H1 (cell line): Measurements from ENCODE around the gene UBE4B. TPM values are rescaled to one million over a fixed set of nuclear protein-coding genes. Genes with fewer than 3 reads are reported as not detected.

ENCODE experiments used
- EP300 ChIP-seq, 2 experiments: IDR thresholded peaks; 1 replicate in 1 of 2; 2 replicates in 1 of 2; pipeline ENCODE4 v1.6.1; 2011 to 2012; ENCODE audit warnings: low read depth in 2 of 2, low read length in 2 of 2, mild to moderate bottlenecking in 2 of 2, borderline replicate concordance in 1 of 2, inconsistent platforms in 1 of 2, moderate library complexity in 1 of 2
- RXRA ChIP-seq: IDR thresholded peaks from 2 replicates; pipeline ENCODE4 v1.6.1; 2011; ENCODE audit warnings: low read depth, mild to moderate bottlenecking, low read length, moderate library complexity; ENCODE audit not compliant: insufficient read depth
- polyA plus RNA-seq, 7 experiments: library from polyadenylated mRNA; depleted of rRNA in 3 of 7; stranded (reverse) in 5 of 7; unstranded in 2 of 7; fragments of >200 nt in 5 of 7; fragments of 200-250 nt in 2 of 7; gene quantifications; 1 replicate in 5 of 7; 2 replicates in 1 of 7; 4 replicates in 1 of 7; pipeline versions ENCODE4 v1.2.1 to v1.2.3, GENCODE V29; 2011 to 2013; ENCODE audit warnings: missing spikeins in 2 of 7, mixed read lengths in 2 of 7
- total RNA-seq: library from RNA; stranded (reverse); fragmentation: NEBNext Ultra II Directional; extraction: Animal tissue kit (Norgen Biotek cat#: 25700); gene quantifications from 2 replicates; pipeline ENCODE4 v1.2.1, GENCODE V29; 2021
- TF ChIP-seq, protein P1 (sequence below): fragments of 300-600 bp; sonication (generic); IDR thresholded peaks from 2 replicates; pipeline ENCODE4 v1.7.1; 2012; ENCODE audit warnings: low read length, moderate library complexity, mild to moderate bottlenecking, inconsistent platforms; ENCODE audit not compliant: insufficient replicate concordance

Gene UBE4B
- total and polyA plus RNA-seq, 2 of the 8 experiments (the other 6 are each of a cell fraction or from before 2014, with no cell fraction given), result 24.5 to 90.1 TPM

DNA sequence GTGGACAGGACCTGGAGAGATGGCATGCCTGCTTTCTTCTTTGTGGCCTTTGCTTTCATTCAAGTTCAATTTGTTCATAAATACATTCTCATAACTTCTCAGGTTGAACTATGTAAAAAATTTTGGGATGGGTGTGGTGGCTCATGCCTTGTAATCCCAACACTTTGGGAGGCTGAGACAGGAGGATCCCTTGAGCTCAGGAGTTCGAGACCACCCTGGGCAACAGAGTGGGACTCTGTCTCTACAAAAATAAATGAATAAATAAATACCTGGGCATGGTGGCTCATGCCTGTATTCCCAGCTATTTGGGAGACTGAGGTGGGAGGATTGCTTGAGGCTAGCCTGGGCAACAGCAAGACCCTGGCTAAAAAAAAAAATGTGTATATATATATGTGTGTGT lies 179.7 kb downstream of the UBE4B start (continued):
- TF ChIP-seq, protein P1, sequence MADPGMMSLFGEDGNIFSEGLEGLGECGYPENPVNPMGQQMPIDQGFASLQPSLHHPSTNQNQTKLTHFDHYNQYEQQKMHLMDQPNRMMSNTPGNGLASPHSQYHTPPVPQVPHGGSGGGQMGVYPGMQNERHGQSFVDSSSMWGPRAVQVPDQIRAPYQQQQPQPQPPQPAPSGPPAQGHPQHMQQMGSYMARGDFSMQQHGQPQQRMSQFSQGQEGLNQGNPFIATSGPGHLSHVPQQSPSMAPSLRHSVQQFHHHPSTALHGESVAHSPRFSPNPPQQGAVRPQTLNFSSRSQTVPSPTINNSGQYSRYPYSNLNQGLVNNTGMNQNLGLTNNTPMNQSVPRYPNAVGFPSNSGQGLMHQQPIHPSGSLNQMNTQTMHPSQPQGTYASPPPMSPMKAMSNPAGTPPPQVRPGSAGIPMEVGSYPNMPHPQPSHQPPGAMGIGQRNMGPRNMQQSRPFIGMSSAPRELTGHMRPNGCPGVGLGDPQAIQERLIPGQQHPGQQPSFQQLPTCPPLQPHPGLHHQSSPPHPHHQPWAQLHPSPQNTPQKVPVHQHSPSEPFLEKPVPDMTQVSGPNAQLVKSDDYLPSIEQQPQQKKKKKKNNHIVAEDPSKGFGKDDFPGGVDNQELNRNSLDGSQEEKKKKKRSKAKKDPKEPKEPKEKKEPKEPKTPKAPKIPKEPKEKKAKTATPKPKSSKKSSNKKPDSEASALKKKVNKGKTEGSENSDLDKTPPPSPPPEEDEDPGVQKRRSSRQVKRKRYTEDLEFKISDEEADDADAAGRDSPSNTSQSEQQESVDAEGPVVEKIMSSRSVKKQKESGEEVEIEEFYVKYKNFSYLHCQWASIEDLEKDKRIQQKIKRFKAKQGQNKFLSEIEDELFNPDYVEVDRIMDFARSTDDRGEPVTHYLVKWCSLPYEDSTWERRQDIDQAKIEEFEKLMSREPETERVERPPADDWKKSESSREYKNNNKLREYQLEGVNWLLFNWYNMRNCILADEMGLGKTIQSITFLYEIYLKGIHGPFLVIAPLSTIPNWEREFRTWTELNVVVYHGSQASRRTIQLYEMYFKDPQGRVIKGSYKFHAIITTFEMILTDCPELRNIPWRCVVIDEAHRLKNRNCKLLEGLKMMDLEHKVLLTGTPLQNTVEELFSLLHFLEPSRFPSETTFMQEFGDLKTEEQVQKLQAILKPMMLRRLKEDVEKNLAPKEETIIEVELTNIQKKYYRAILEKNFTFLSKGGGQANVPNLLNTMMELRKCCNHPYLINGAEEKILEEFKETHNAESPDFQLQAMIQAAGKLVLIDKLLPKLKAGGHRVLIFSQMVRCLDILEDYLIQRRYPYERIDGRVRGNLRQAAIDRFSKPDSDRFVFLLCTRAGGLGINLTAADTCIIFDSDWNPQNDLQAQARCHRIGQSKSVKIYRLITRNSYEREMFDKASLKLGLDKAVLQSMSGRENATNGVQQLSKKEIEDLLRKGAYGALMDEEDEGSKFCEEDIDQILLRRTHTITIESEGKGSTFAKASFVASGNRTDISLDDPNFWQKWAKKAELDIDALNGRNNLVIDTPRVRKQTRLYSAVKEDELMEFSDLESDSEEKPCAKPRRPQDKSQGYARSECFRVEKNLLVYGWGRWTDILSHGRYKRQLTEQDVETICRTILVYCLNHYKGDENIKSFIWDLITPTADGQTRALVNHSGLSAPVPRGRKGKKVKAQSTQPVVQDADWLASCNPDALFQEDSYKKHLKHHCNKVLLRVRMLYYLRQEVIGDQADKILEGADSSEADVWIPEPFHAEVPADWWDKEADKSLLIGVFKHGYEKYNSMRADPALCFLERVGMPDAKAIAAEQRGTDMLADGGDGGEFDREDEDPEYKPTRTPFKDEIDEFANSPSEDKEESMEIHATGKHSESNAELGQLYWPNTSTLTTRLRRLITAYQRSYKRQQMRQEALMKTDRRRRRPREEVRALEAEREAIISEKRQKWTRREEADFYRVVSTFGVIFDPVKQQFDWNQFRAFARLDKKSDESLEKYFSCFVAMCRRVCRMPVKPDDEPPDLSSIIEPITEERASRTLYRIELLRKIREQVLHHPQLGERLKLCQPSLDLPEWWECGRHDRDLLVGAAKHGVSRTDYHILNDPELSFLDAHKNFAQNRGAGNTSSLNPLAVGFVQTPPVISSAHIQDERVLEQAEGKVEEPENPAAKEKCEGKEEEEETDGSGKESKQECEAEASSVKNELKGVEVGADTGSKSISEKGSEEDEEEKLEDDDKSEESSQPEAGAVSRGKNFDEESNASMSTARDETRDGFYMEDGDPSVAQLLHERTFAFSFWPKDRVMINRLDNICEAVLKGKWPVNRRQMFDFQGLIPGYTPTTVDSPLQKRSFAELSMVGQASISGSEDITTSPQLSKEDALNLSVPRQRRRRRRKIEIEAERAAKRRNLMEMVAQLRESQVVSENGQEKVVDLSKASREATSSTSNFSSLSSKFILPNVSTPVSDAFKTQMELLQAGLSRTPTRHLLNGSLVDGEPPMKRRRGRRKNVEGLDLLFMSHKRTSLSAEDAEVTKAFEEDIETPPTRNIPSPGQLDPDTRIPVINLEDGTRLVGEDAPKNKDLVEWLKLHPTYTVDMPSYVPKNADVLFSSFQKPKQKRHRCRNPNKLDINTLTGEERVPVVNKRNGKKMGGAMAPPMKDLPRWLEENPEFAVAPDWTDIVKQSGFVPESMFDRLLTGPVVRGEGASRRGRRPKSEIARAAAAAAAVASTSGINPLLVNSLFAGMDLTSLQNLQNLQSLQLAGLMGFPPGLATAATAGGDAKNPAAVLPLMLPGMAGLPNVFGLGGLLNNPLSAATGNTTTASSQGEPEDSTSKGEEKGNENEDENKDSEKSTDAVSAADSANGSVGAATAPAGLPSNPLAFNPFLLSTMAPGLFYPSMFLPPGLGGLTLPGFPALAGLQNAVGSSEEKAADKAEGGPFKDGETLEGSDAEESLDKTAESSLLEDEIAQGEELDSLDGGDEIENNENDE, result no peak
- TF ChIP-seq EP300 (IDR thresholded peaks at IDR 0.05; ENCODE audit: borderline replicate concordance in 1 of 2, low read depth in 2 of 2, low read length in 2 of 2) (no peak), RXRA (no peak)
- TF ChIP-seq, all 59 proteins: peak for 0
